ENCODE measurements around the gene DUSP10.

The DUSP10 gene

GRCh38 chr1:221712198-221712684, 29.6 kb downstream of the DUSP10 start:
- DNase-seq (ENCODE audit: low read depth, low spot score) = peak; percentile 85
- no peak overlapping the region for H3K4me3 ChIP-seq (ENCODE audit: low read depth, low read length)
- TF ChIP-seq CTCF (IDR thresholded peaks at IDR 0.05; ENCODE audit: low read depth, low read length) = no peak
- in situ Hi-C loops (cut with HindIII; ENCODE audit: low sequenced_read_pairs) = no loop called here

GRCh38 chr1:221711656-221712055, 30.2 kb downstream of the DUSP10 start:
- in situ Hi-C loops (cut with HindIII; ENCODE audit: low sequenced_read_pairs) = no loop called here
- DNase-seq (ENCODE audit: low read depth, low spot score) = no peak
- TF ChIP-seq CTCF (IDR thresholded peaks at IDR 0.05; ENCODE audit: low read depth, low read length) = no peak
- no peak overlapping the region for H3K4me3 ChIP-seq (ENCODE audit: low read depth, low read length)

- in situ Hi-C loops (cut with HindIII; ENCODE audit: low sequenced_read_pairs) = no loop called here
- DNase-seq (ENCODE audit: low read depth, low spot score) = peak; percentile 34
- TF ChIP-seq CTCF (IDR thresholded peaks at IDR 0.05; ENCODE audit: low read depth, low read length) = no peak
- no peak overlapping the region for H3K4me3 ChIP-seq (ENCODE audit: low read depth, low read length)
Observed at GRCh38 chr1:221711063-221711577, 30.8 kb downstream of the DUSP10 start.

GRCh38 chr1:221709854-221710253, 32.0 kb downstream of the DUSP10 start:
- no peak overlapping the region for H3K4me3 ChIP-seq (ENCODE audit: low read depth, low read length)
- no peak for TF ChIP-seq CTCF (IDR thresholded peaks at IDR 0.05; ENCODE audit: low read depth, low read length)
- in situ Hi-C loops (cut with HindIII; ENCODE audit: low sequenced_read_pairs) = no loop called here
- no peak for DNase-seq (ENCODE audit: low read depth, low spot score)

GRCh38 chr1:221708987-221709386, 32.9 kb downstream of the DUSP10 start:
- no peak for TF ChIP-seq CTCF (IDR thresholded peaks at IDR 0.05; ENCODE audit: low read depth, low read length)
- H3K4me3 ChIP-seq (ENCODE audit: low read depth, low read length) = no peak overlapping the region
- DNase-seq (ENCODE audit: low read depth, low spot score) = peak; percentile 84
- in situ Hi-C loops (cut with HindIII; ENCODE audit: low sequenced_read_pairs) = no loop called here

- no peak overlapping the region for H3K4me3 ChIP-seq (ENCODE audit: low read depth, low read length)
- no peak for DNase-seq (ENCODE audit: low read depth, low spot score)
- no peak for TF ChIP-seq CTCF (IDR thresholded peaks at IDR 0.05; ENCODE audit: low read depth, low read length)
- in situ Hi-C loops (cut with HindIII; ENCODE audit: low sequenced_read_pairs) = no loop called here
Observed at GRCh38 chr1:221708076-221708571, 33.8 kb downstream of the DUSP10 start.

All from astrocyte of the spinal cord (primary cell).